ENCODE results near the gene CADM2. TPM values are rescaled to one million over a fixed set of nuclear protein-coding genes. Genes with fewer than 3 reads are reported as not detected.

Gene CADM2
- total RNA-seq, 1 experiment from 2014 or later = 0.64 TPM

- CTCF ChIA-PET = no interaction called here
- H3K4me1 ChIP-seq (ENCODE audit: control insufficient read depth, insufficient read depth, low read length) = no peaks in the 10 kb centered on the region
- intact Hi-C loops (cut with micrococcal nuclease; ENCODE audit: unreplicated experiment) (no loop called here), in situ Hi-C loops (cut with HindIII; ENCODE audit: low pct_unique_long_range_greater_than_20kb, low sequenced_read_pairs) (no loop called here)
- TF ChIP-seq TCF7L2 (IDR thresholded peaks at IDR 0.05; ENCODE audit: low read depth, low read length) (no peak), SIN3A (IDR thresholded peaks at IDR 0.05; ENCODE audit: borderline replicate concordance, insufficient read depth, low read depth, low read length) (no peak), POLR2AphosphoS5 (IDR thresholded peaks at IDR 0.05; ENCODE audit: low read depth, low read length) (no peak)
- TF ChIP-seq, protein P1, sequence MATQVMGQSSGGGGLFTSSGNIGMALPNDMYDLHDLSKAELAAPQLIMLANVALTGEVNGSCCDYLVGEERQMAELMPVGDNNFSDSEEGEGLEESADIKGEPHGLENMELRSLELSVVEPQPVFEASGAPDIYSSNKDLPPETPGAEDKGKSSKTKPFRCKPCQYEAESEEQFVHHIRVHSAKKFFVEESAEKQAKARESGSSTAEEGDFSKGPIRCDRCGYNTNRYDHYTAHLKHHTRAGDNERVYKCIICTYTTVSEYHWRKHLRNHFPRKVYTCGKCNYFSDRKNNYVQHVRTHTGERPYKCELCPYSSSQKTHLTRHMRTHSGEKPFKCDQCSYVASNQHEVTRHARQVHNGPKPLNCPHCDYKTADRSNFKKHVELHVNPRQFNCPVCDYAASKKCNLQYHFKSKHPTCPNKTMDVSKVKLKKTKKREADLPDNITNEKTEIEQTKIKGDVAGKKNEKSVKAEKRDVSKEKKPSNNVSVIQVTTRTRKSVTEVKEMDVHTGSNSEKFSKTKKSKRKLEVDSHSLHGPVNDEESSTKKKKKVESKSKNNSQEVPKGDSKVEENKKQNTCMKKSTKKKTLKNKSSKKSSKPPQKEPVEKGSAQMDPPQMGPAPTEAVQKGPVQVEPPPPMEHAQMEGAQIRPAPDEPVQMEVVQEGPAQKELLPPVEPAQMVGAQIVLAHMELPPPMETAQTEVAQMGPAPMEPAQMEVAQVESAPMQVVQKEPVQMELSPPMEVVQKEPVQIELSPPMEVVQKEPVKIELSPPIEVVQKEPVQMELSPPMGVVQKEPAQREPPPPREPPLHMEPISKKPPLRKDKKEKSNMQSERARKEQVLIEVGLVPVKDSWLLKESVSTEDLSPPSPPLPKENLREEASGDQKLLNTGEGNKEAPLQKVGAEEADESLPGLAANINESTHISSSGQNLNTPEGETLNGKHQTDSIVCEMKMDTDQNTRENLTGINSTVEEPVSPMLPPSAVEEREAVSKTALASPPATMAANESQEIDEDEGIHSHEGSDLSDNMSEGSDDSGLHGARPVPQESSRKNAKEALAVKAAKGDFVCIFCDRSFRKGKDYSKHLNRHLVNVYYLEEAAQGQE (IDR thresholded peaks at IDR 0.05; ENCODE audit: insufficient read depth in 1 of 2, low read depth in 2 of 2, low read length in 1 of 2) = no peak
- TF ChIP-seq, protein P2, sequence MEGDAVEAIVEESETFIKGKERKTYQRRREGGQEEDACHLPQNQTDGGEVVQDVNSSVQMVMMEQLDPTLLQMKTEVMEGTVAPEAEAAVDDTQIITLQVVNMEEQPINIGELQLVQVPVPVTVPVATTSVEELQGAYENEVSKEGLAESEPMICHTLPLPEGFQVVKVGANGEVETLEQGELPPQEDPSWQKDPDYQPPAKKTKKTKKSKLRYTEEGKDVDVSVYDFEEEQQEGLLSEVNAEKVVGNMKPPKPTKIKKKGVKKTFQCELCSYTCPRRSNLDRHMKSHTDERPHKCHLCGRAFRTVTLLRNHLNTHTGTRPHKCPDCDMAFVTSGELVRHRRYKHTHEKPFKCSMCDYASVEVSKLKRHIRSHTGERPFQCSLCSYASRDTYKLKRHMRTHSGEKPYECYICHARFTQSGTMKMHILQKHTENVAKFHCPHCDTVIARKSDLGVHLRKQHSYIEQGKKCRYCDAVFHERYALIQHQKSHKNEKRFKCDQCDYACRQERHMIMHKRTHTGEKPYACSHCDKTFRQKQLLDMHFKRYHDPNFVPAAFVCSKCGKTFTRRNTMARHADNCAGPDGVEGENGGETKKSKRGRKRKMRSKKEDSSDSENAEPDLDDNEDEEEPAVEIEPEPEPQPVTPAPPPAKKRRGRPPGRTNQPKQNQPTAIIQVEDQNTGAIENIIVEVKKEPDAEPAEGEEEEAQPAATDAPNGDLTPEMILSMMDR (IDR thresholded peaks at IDR 0.05) = no peak
- BruUV-seq (replicated peaks) = no TSS peak
- H3K27me3 ChIP-seq (ENCODE audit: control insufficient read depth, insufficient read depth, low read length) = no peaks in the 10 kb centered on the region
- no peaks in the 10 kb centered on the region for H3K9me3 ChIP-seq (ENCODE audit: control insufficient read depth, insufficient read depth, low read depth, low read length)
- H3K36me3 ChIP-seq (ENCODE audit: control insufficient read depth, insufficient read depth, low read length) = no peaks in the 10 kb centered on the region
- DNase-seq (ENCODE audit: low read depth, low spot score) (no peak), ATAC-seq (no peak)
- H3K4me3 ChIP-seq (ENCODE audit: low read depth in 2 of 2, low read length in 2 of 2) = no peak overlapping the region
- no peak overlapping the region for H3K27ac ChIP-seq (ENCODE audit: low read length)
- POLR2A ChIA-PET = no interaction called here
Measured at GRCh38 chr3:85842081-85842480, 883.3 kb downstream of the CADM2 start.

- Histone ChIP-seq H3K9me3 (ENCODE audit: control insufficient read depth, insufficient read depth, low read depth, low read length) (no peaks in the 10 kb centered on the region), H3K27me3 (ENCODE audit: control insufficient read depth, insufficient read depth, low read length) (no peaks in the 10 kb centered on the region), H3K4me3 (ENCODE audit: low read depth in 2 of 2, low read length in 2 of 2) (no peak overlapping the region), H3K4me1 (ENCODE audit: control insufficient read depth, insufficient read depth, low read length) (no peaks in the 10 kb centered on the region), H3K36me3 (ENCODE audit: control insufficient read depth, insufficient read depth, low read length) (no peaks in the 10 kb centered on the region), H3K27ac (ENCODE audit: low read length) (no peak overlapping the region)
- DNase-seq (ENCODE audit: low read depth, low spot score) = no peak
- ChIA-PET CTCF (no interaction called here), POLR2A (no interaction called here)
- in situ Hi-C loops (cut with HindIII; ENCODE audit: low pct_unique_long_range_greater_than_20kb, low sequenced_read_pairs) = no loop called here
- intact Hi-C loops (cut with micrococcal nuclease; ENCODE audit: unreplicated experiment) = no loop called here
- BruUV-seq (replicated peaks) = no TSS peak
- TF ChIP-seq TCF7L2 (IDR thresholded peaks at IDR 0.05; ENCODE audit: low read depth, low read length) (no peak), POLR2AphosphoS5 (IDR thresholded peaks at IDR 0.05; ENCODE audit: low read depth, low read length) (no peak), SIN3A (IDR thresholded peaks at IDR 0.05; ENCODE audit: borderline replicate concordance, insufficient read depth, low read depth, low read length) (no peak)
- TF ChIP-seq, protein P1 (IDR thresholded peaks at IDR 0.05; ENCODE audit: insufficient read depth in 1 of 2, low read depth in 2 of 2, low read length in 1 of 2) = no peak
- TF ChIP-seq, protein P2 (IDR thresholded peaks at IDR 0.05) = no peak
- no peak for ATAC-seq
Measured at GRCh38 chr3:85846940-85847339, 888.2 kb downstream of the CADM2 start.
